A549 (cell line): Measurements from ENCODE around the gene SETBP1. TPM values are rescaled to one million over a fixed set of nuclear protein-coding genes. Genes with fewer than 3 reads are reported as not detected.
A peak's percentile ranks its signal among the peaks of the same experiment; 100 is the strongest.

Source experiments
- ATAC-seq, 2 experiments: fragments of 200-7000 bp in 1 of 2; fragments of >200 bp in 1 of 2; cut with Nextera tagmentation in 1 of 2; cut with Tn5 transposase in 1 of 2; 3 replicates each; pipeline versions ENCODE4 v1.8.0 to v1.9.1; 2018 to 2020; ENCODE audit warnings: mild to moderate bottlenecking in 1 of 2, moderate library complexity in 1 of 2
- CTCF ChIA-PET: fragments of 300-600 bp; sonication (Branson Sonifier 250); formaldehyde crosslinking; extraction: SDS; loops from one replicate; lab custom pipeline; 2021; ENCODE audit warnings: antibody characterized with exemption, inconsistent platforms; lab: Yijun Ruan, JAX
- POLR2A ChIA-PET: fragments of 350-600 bp; formaldehyde crosslinking; extraction: SDS; loops from one replicate; lab custom pipeline; 2021; ENCODE audit warnings: antibody characterized with exemption, inconsistent platforms; lab: Yijun Ruan, JAX
- DNase-seq, 2 experiments: peaks; one replicate each; pipeline versions ENCODE4 v3.0.0 to v3.0.0-alpha.2; 2011 to 2016; ENCODE audit warnings: low read depth in 1 of 2, low spot score in 1 of 2
- FAIRE-seq: peaks from 2 replicates; lab custom pipeline; 2011; peaks lifted over from hg19 to GRCh38; lab: Jason Lieb, UNC
- H3K27ac ChIP-seq, 2 experiments: fragments of >200 bp; sonication (Bioruptor Twin); formaldehyde crosslinking; 3 replicates each; pipeline ENCODE4 v1.5.1; 2016 to 2017
- H3K4me1 ChIP-seq: fragments of >200 bp; sonication (Bioruptor Twin); formaldehyde crosslinking; 3 replicates; pipeline ENCODE4 v1.6.1; 2016
- H3K4me2 ChIP-seq: fragments of >200 bp; sonication (Bioruptor Twin); formaldehyde crosslinking; 3 replicates; pipeline ENCODE4 v1.6.1; 2016
- H3K4me3 ChIP-seq: fragments of >200 bp; sonication (Bioruptor Twin); formaldehyde crosslinking; 3 replicates; pipeline ENCODE4 v1.5.1; 2016
- H3K9me3 ChIP-seq: fragments of >200 bp; sonication (Bioruptor Twin); formaldehyde crosslinking; 3 replicates; pipeline ENCODE4 v1.6.1; 2016
- CHD2 ChIP-seq: fragments of 150-350 bp; IDR thresholded peaks from 2 replicates; pipeline ENCODE4 v1.6.1; 2014; ENCODE audit warnings: low read length; ENCODE audit not compliant: partially characterized antibody
- CTCF ChIP-seq: fragments of >200 bp; sonication (Bioruptor Twin); formaldehyde crosslinking; IDR thresholded peaks from 3 replicates; pipeline ENCODE4 v1.5.1; 2016
- E2F6 ChIP-seq: IDR thresholded peaks from 2 replicates; pipeline ENCODE4 v1.6.1; 2012; ENCODE audit warnings: low read depth, borderline replicate concordance
- EHF ChIP-seq: fragments of 250-450 bp; sonication (Bioruptor Pico); IDR thresholded peaks from 2 replicates; pipeline ENCODE4 v1.5.0; 2020; ENCODE audit warnings: mild to moderate bottlenecking
- ELK1 ChIP-seq: fragments of 150-350 bp; IDR thresholded peaks from 2 replicates; pipeline ENCODE4 v1.6.1; 2014; ENCODE audit warnings: low read depth, mild to moderate bottlenecking, low read length
- FOSL2 ChIP-seq, 2 experiments: fragments of 450-650 bp in 1 of 2; fragments of >200 bp in 1 of 2; sonication (Bioruptor Twin) in 1 of 2; formaldehyde crosslinking; IDR thresholded peaks; 2 replicates each; pipeline versions ENCODE4 v1.5.0 to v1.6.1; 2016 to 2020; ENCODE audit warnings: mild to moderate bottlenecking in 1 of 2, moderate library complexity in 1 of 2
- FOXS1 ChIP-seq: fragments of 250-450 bp; sonication (Bioruptor Pico); IDR thresholded peaks from 2 replicates; pipeline ENCODE4 v1.5.0; 2020; ENCODE audit warnings: mild to moderate bottlenecking, moderate library complexity
- HES2 ChIP-seq: fragments of >200 bp; sonication (Bioruptor Twin); formaldehyde crosslinking; IDR thresholded peaks from 2 replicates; pipeline ENCODE4 v1.6.1; 2016
- HEYL ChIP-seq: fragments of 250-450 bp; sonication (Bioruptor Pico); IDR thresholded peaks from 2 replicates; pipeline ENCODE4 v1.8.0; 2021; ENCODE audit warnings: mild to moderate bottlenecking, moderate library complexity
- HOXA7 ChIP-seq: fragments of 250-450 bp; sonication (Bioruptor Pico); IDR thresholded peaks from 2 replicates; pipeline ENCODE4 v1.5.0; 2020; ENCODE audit warnings: mild to moderate bottlenecking, moderate library complexity
- HOXB5 ChIP-seq: fragments of 250-450 bp; sonication (Bioruptor Pico); IDR thresholded peaks from 2 replicates; pipeline ENCODE4 v1.5.0; 2020; ENCODE audit warnings: mild to moderate bottlenecking, moderate library complexity
- JUNB ChIP-seq: fragments of >200 bp; sonication (Bioruptor Twin); formaldehyde crosslinking; IDR thresholded peaks from 2 replicates; pipeline ENCODE4 v1.6.1; 2016
- KDM1A ChIP-seq: fragments of 200-600 bp; sonication (generic); IDR thresholded peaks from 2 replicates; pipeline ENCODE4 v1.6.1; 2016; ENCODE audit warnings: low read depth, mild to moderate bottlenecking
- MAX ChIP-seq: IDR thresholded peaks from 2 replicates; pipeline ENCODE4 v1.6.1; 2012
- MYC ChIP-seq: IDR thresholded peaks from 2 replicates; pipeline ENCODE4 v1.6.1; 2012; ENCODE audit warnings: mild to moderate bottlenecking, inconsistent platforms, low read length, improper control_type of control experiment, borderline replicate concordance
- PHF8 ChIP-seq: fragments of 200-600 bp; sonication (generic); IDR thresholded peaks from 2 replicates; pipeline ENCODE4 v1.6.1; 2016; ENCODE audit warnings: low read depth, mild to moderate bottlenecking, antibody characterized with exemption, moderate library complexity, borderline replicate concordance
- POLR2A ChIP-seq: IDR thresholded peaks from 2 replicates; pipeline ENCODE4 v1.6.1; 2012; ENCODE audit warnings: mild to moderate bottlenecking, low read length
- POLR2AphosphoS2 ChIP-seq: conservative IDR thresholded peaks from 2 replicates; pipeline ENCODE4 v1.6.1; 2012; ENCODE audit warnings: low read length, improper control_type of control experiment, inconsistent platforms
- RAD21 ChIP-seq, 2 experiments: fragments of >200 bp in 1 of 2; sonication (Bioruptor Twin) in 1 of 2; formaldehyde crosslinking in 1 of 2; IDR thresholded peaks in 1 of 2; conservative IDR thresholded peaks in 1 of 2; 2 replicates in 1 of 2; 3 replicates in 1 of 2; pipeline ENCODE4 v1.6.1; 2012 to 2018; ENCODE audit warnings: inconsistent platforms in 1 of 2
- RCOR1 ChIP-seq: fragments of 150-350 bp; IDR thresholded peaks from 2 replicates; pipeline ENCODE4 v1.6.1; 2014; ENCODE audit warnings: antibody characterized with exemption, low read length, low read depth
- REST ChIP-seq: fragments of 200-600 bp; sonication (generic); IDR thresholded peaks from 2 replicates; pipeline ENCODE4 v1.6.1; 2016; ENCODE audit warnings: antibody characterized with exemption, mild to moderate bottlenecking, moderate library complexity
- SREBF2 ChIP-seq: fragments of 450-650 bp; IDR thresholded peaks from 2 replicates; pipeline ENCODE4 v1.6.1; 2014; ENCODE audit warnings: mild to moderate bottlenecking, moderate library complexity
- ZFP36 ChIP-seq: fragments of 450-650 bp; IDR thresholded peaks from 2 replicates; pipeline ENCODE4 v1.6.1; 2014; ENCODE audit warnings: borderline replicate concordance; ENCODE audit not compliant: partially characterized antibody
- ZNF302 ChIP-seq: fragments of 250-450 bp; sonication (Bioruptor Pico); IDR thresholded peaks from 2 replicates; pipeline ENCODE4 v1.9.0; 2021; ENCODE audit warnings: inconsistent platforms, mild to moderate bottlenecking, moderate library complexity
- ZSCAN20 ChIP-seq: fragments of 250-450 bp; sonication (Bioruptor Pico); IDR thresholded peaks from 2 replicates; pipeline ENCODE4 v1.8.0; 2022; ENCODE audit warnings: mild to moderate bottlenecking, moderate library complexity
- WGBS: methylation state at CpG from one replicate; pipeline ENCODE4 v1.1.6; 2017; ENCODE audit errors: missing lambda C conversion rate; 5-methylcytosine and 5-hydroxymethylcytosine counted together
- polyA plus RNA-seq, 4 experiments: library from polyadenylated mRNA; depleted of rRNA in 3 of 4; stranded (reverse); fragments of >200 nt; fragmentation: RNase III in 1 of 4; extraction: RNeasy Plus Mini Kit Qiagen cat#74134 plus additional on column Dnase treatment in 1 of 4; gene quantifications; 2 replicates in 3 of 4; 3 replicates in 1 of 4; pipeline ENCODE4 v1.2.3, GENCODE V29; 2011 to 2017

Gene SETBP1
- polyA plus RNA-seq, 2 of the 4 experiments (the other 2 are of a cell fraction): 0.50 to 1.9 TPM

- Histone ChIP-seq H3K27ac (no peak overlapping the region), H3K9me3 (no peaks in the 10 kb centered on the region), H3K4me1 (0 out of 3 replicates have a peak, but pooled peaks cover 5% of the 10 kb centered on the region), H3K4me3 (no peak overlapping the region), H3K4me2 (no peak overlapping the region)
- WGBS: 52% methylated on average over 4 of the region's 4 CpGs
- POLR2A ChIA-PET: no interaction called here
- TF ChIP-seq HOXB5: no peak
- no peak for TF ChIP-seq POLR2AphosphoS2
- no peak for TF ChIP-seq MAX
- no peak for TF ChIP-seq SREBF2
- TF ChIP-seq POLR2A: no peak
- TF ChIP-seq FOXS1 (CRISPR knock-in tag): no peak
- TF ChIP-seq FOSL2 (IDR thresholded peaks at IDR 0.05): no peak
- TF ChIP-seq FOSL2 (CRISPR knock-in tag; IDR thresholded peaks at IDR 0.05): no peak
- no peak for TF ChIP-seq EHF
- no peak for TF ChIP-seq KDM1A
- TF ChIP-seq ZFP36: no peak
- no peak for TF ChIP-seq HES2
- TF ChIP-seq REST: no peak
- no peak for TF ChIP-seq HEYL (CRISPR knock-in tag)
- TF ChIP-seq RCOR1: no peak
- no peak for TF ChIP-seq ZSCAN20
- FAIRE-seq: no peak
- ATAC-seq: no peak
- CTCF ChIA-PET: no interaction called here
- no peak for DNase-seq
Measured at GRCh38 chr18:45057955-45058600, 377.4 kb downstream of the SETBP1 start.

GRCh38 chr18:45059695-45060094 lies 379.0 kb downstream of the SETBP1 start:
- FAIRE-seq (no peak), ATAC-seq (peak; percentile 62 to 68; a peak in 2 of 6 replicates), DNase-seq (peak; percentile 1 to 21)
- Histone ChIP-seq H3K9me3 (no peaks in the 10 kb centered on the region), H3K4me1 (0 out of 3 replicates have a peak, but pooled peaks cover 5% of the 10 kb centered on the region), H3K4me2 (0 out of 3 replicates have a peak overlapping the region, but pooled peaks have one; percentile 3), H3K4me3 (no peak overlapping the region)
- ChIA-PET POLR2A (no interaction called here), CTCF (no interaction called here)
- TF ChIP-seq FOSL2 (IDR thresholded peaks at IDR 0.05) (no peak), FOSL2 (CRISPR knock-in tag; IDR thresholded peaks at IDR 0.05) (peak; percentile 61), JUNB (0 out of 2 replicates have a peak, but pooled peaks have one; percentile 20), HOXA7 (CRISPR knock-in tag) (no peak)
- TF ChIP-seq, all 56 proteins: peak for 2
- H3K27ac ChIP-seq: no peak overlapping the region
- 24% methylated on average over 2 of the region's 2 CpGs for WGBS

GRCh38 chr18:45060102-45060501 lies 379.4 kb downstream of the SETBP1 start:
- ChIA-PET CTCF (no interaction called here), POLR2A (no interaction called here)
- ATAC-seq: no peak
- Histone ChIP-seq H3K4me2 (0 out of 3 replicates have a peak overlapping the region, but pooled peaks have one; percentile 3), H3K4me3 (no peak overlapping the region), H3K9me3 (no peaks in the 10 kb centered on the region), H3K27ac (no peak overlapping the region), H3K4me1 (0 out of 3 replicates have a peak, but pooled peaks cover 5% of the 10 kb centered on the region)
- no peak for DNase-seq
- no peak for FAIRE-seq
- no peak for TF ChIP-seq ZNF302
- TF ChIP-seq PHF8: no peak
- TF ChIP-seq ELK1: no peak
- TF ChIP-seq POLR2AphosphoS2: no peak
- TF ChIP-seq ZSCAN20: no peak
- TF ChIP-seq E2F6: no peak
- no peak for TF ChIP-seq MYC
- no peak for TF ChIP-seq CTCF
- TF ChIP-seq CHD2: no peak
- TF ChIP-seq RAD21 (conservative IDR thresholded peaks at IDR 0.05 in 1 of 2, IDR thresholded peaks at IDR 0.05 in 1 of 2): no peak
